Medulla oblongata (tissue), 1 donor: ENCODE data around the gene CTNNA3.
"Not testable (repeated sequence)": the region's sequence is repeated elsewhere in the genome, so short reads cannot be mapped to it uniquely, and the experiment has no call there.

ENCODE experiments used
- DNase-seq: peaks from one replicate; pipeline ENCODE4 v3.0.0-alpha.2; 2015; ENCODE audit errors: extremely low spot score

CTNNA3 gene

GRCh38 chr10:67506083-67506756 lies 189.8 kb downstream of the CTNNA3 start:
- no peak for DNase-seq

- no peak for DNase-seq
Observed at GRCh38 chr10:67492317-67493019, 203.5 kb downstream of the CTNNA3 start.

- no peak for DNase-seq
Observed at GRCh38 chr10:67487906-67488619, 207.9 kb downstream of the CTNNA3 start.

GRCh38 chr10:67487199-67487598 lies 208.8 kb downstream of the CTNNA3 start:
- no peak for DNase-seq

- no peak for DNase-seq
Observed at GRCh38 chr10:67477868-67478267, 218.1 kb downstream of the CTNNA3 start.

- no peak for DNase-seq
Observed at GRCh38 chr10:67476201-67476600, 219.8 kb downstream of the CTNNA3 start.

- DNase-seq = no peak
Observed at GRCh38 chr10:67473850-67474633, 222.0 kb downstream of the CTNNA3 start.

- no peak for DNase-seq
Observed at GRCh38 chr10:67471022-67471421, 225.0 kb downstream of the CTNNA3 start.

- DNase-seq = no peak
Observed at GRCh38 chr10:67464278-67464677, 231.7 kb downstream of the CTNNA3 start.

- DNase-seq = no peak
Observed at GRCh38 chr10:67452892-67453291, 243.1 kb downstream of the CTNNA3 start.

GRCh38 chr10:67438605-67439304 lies 257.2 kb downstream of the CTNNA3 start:
- DNase-seq = peak; percentile 34

- no peak for DNase-seq
Observed at GRCh38 chr10:67433276-67433675, 262.7 kb downstream of the CTNNA3 start.

GRCh38 chr10:67402620-67403019 lies 293.4 kb downstream of the CTNNA3 start:
- no peak for DNase-seq

- DNase-seq = no peak
Observed at GRCh38 chr10:67401711-67402110, 294.3 kb downstream of the CTNNA3 start.

GRCh38 chr10:67386841-67387533 lies 309.0 kb downstream of the CTNNA3 start:
- not testable (repeated sequence) for DNase-seq

- DNase-seq = no peak
Observed at GRCh38 chr10:67386260-67386659, 309.7 kb downstream of the CTNNA3 start.

GRCh38 chr10:67385566-67385965 lies 310.4 kb downstream of the CTNNA3 start:
- no peak for DNase-seq

- no peak for DNase-seq
Observed at GRCh38 chr10:67385089-67385488, 310.9 kb downstream of the CTNNA3 start.

- DNase-seq = no peak
Observed at GRCh38 chr10:67331121-67331910, 364.7 kb downstream of the CTNNA3 start.
